Caco-2 (cell line): ENCODE measurements around the gene LPAR2. TPM values are rescaled to one million over a fixed set of nuclear protein-coding genes. Genes with fewer than 3 reads are reported as not detected.

Experiments
- BruUV-seq: library from RNA; stranded (reverse); fragments of 400-500 nt; replicated peaks from 2 replicates; lab custom pipeline; 2021; lab: Mats Ljungman, UMichigan
- CTCF ChIA-PET: fragments of 300-600 bp; sonication (Branson Sonifier 250); formaldehyde crosslinking; loops from one replicate; lab custom pipeline; 2022; ENCODE audit warnings: antibody characterized with exemption; lab: Charles Lee
- POLR2A ChIA-PET: fragments of 300-600 bp; sonication (Branson Sonifier 250); formaldehyde crosslinking; loops from one replicate; lab custom pipeline; 2022; ENCODE audit warnings: antibody characterized with exemption; lab: Charles Lee
- DNase-seq, 2 experiments: peaks; one replicate each; pipeline versions ENCODE4 v3.0.0 to v3.0.0-alpha.2; 2020 to 2022
- H3K27me3 ChIP-seq: replicated peaks from 2 replicates; pipeline ENCODE4 v1.6.0; 2011; ENCODE audit warnings: low read length; ENCODE audit not compliant: control insufficient read depth, insufficient read depth
- H3K36me3 ChIP-seq: 2 replicates; pipeline ENCODE4 v1.5.1; 2011; ENCODE audit warnings: low read length; ENCODE audit not compliant: control insufficient read depth, insufficient read depth
- H3K4me1 ChIP-seq: fragments of 250-450 bp; sonication (Bioruptor Pico); 2 replicates; pipeline ENCODE4 v1.5.1; 2020; ENCODE audit warnings: mild to moderate bottlenecking
- H3K4me3 ChIP-seq: 2 replicates; pipeline ENCODE4 v1.5.1; 2011; ENCODE audit warnings: low read depth, mild to moderate bottlenecking, control low read depth, low read length
- H3K9me3 ChIP-seq: fragments of 250-450 bp; sonication (Bioruptor Pico); 2 replicates; pipeline ENCODE4 v1.5.1; 2020; ENCODE audit warnings: mild to moderate bottlenecking, moderate library complexity
- H3K27ac Mint-ChIP-seq: one replicate; pipeline ENCODE4 v1.8.0; 2022; ENCODE audit warnings: mixed read lengths; ENCODE audit not compliant: unreplicated experiment
- H3K27me3 Mint-ChIP-seq: one replicate; pipeline ENCODE4 v1.8.0; 2022; ENCODE audit warnings: mixed read lengths; ENCODE audit not compliant: insufficient read depth, unreplicated experiment
- H3K36me3 Mint-ChIP-seq: one replicate; pipeline ENCODE4 v1.8.0; 2022; ENCODE audit warnings: mild to moderate bottlenecking, mixed read lengths; ENCODE audit not compliant: insufficient read depth, unreplicated experiment
- H3K4me1 Mint-ChIP-seq: one replicate; pipeline ENCODE4 v1.8.0; 2022; ENCODE audit warnings: low read depth, mixed read lengths; ENCODE audit not compliant: unreplicated experiment
- H3K4me3 Mint-ChIP-seq: one replicate; pipeline ENCODE4 v1.8.0; 2022; ENCODE audit warnings: mild to moderate bottlenecking, moderate library complexity, mixed read lengths; ENCODE audit not compliant: unreplicated experiment
- H3K9me3 Mint-ChIP-seq: one replicate; pipeline ENCODE4 v1.8.0; 2022; ENCODE audit warnings: mixed read lengths; ENCODE audit not compliant: unreplicated experiment
- intact Hi-C: fragments of 100-400 bp; cut with micrococcal nuclease; formaldehyde crosslinking; loops from one replicate; pipeline ENCODE4 v1.10.0; 2022; ENCODE audit not compliant: unreplicated experiment
- total RNA-seq: library from RNA; stranded (reverse); gene quantifications from 2 replicates; pipeline ENCODE4 v1.2.3, GENCODE V29; 2022
- TF ChIP-seq, protein P1 (sequence below), 2 experiments: fragments of 200-600 bp in 1 of 2; IDR thresholded peaks; 1 replicate in 1 of 2; 2 replicates in 1 of 2; pipeline versions ENCODE4 v1.5.1 to v1.8.0; 2011 to 2022; ENCODE audit warnings: antibody characterized with exemption in 1 of 2, control low read depth in 1 of 2, inconsistent platforms in 1 of 2, low read depth in 1 of 2, low read length in 1 of 2, mild to moderate bottlenecking in 1 of 2, moderate library complexity in 1 of 2; ENCODE audit not compliant: insufficient read depth in 1 of 2, severe bottlenecking in 1 of 2, unreplicated experiment in 1 of 2

LPAR2 gene
- total RNA-seq, 1 experiment from 2014 or later = 29.3 TPM

DNA sequence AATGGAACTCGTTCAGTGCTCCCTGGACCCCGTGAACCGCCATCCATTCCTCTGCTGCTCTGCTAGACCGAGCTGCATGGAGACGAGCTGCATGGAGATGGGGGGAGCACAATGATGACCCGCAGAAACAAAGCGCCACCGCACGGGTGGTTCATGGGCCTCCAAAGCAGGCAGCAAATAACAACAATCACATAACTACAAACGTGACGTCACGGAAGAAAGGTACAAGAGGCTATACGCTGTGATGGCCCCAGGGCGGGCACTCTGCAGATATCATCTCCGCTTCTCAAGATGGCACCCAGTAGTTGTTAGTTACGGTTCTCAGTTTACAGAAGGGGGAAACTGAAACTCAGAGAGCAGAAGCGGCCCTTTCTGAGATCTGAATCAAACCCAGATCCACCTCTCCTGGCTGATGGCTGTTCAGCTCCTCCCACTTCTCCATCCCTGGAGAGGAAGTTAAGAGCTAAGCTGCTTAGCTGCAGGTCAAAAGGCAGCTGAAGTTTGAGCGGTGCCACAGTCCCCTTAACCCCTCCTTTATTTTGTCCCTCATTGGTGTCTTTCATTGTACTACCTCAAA is 33.7 kb upstream of the LPAR2 start:
- H3K4me3 Mint-ChIP-seq = peak overlapping the region; percentile 82
- no peaks in the 10 kb centered on the region for H3K27me3 Mint-ChIP-seq
- no peaks in the 10 kb centered on the region for H3K9me3 Mint-ChIP-seq
- no peak overlapping the region for H3K4me3 ChIP-seq
- BruUV-seq = no TSS peak
- ChIA-PET CTCF (no interaction called here), POLR2A (no interaction called here)
- no peak for DNase-seq
- H3K4me1 ChIP-seq = no peaks in the 10 kb centered on the region
- H3K36me3 ChIP-seq = no peaks in the 10 kb centered on the region; the same call in 1 of the 2 replicates
- H3K27me3 ChIP-seq = no peaks in the 10 kb centered on the region
- H3K27ac Mint-ChIP-seq = no peak overlapping the region
- peaks cover 27% of the 10 kb centered on the region for H3K36me3 Mint-ChIP-seq
- H3K4me1 Mint-ChIP-seq = no peaks in the 10 kb centered on the region
- TF ChIP-seq, protein P1, sequence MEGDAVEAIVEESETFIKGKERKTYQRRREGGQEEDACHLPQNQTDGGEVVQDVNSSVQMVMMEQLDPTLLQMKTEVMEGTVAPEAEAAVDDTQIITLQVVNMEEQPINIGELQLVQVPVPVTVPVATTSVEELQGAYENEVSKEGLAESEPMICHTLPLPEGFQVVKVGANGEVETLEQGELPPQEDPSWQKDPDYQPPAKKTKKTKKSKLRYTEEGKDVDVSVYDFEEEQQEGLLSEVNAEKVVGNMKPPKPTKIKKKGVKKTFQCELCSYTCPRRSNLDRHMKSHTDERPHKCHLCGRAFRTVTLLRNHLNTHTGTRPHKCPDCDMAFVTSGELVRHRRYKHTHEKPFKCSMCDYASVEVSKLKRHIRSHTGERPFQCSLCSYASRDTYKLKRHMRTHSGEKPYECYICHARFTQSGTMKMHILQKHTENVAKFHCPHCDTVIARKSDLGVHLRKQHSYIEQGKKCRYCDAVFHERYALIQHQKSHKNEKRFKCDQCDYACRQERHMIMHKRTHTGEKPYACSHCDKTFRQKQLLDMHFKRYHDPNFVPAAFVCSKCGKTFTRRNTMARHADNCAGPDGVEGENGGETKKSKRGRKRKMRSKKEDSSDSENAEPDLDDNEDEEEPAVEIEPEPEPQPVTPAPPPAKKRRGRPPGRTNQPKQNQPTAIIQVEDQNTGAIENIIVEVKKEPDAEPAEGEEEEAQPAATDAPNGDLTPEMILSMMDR (IDR thresholded peaks at IDR 0.05; ENCODE audit: insufficient read depth in 1 of 2, low read depth in 1 of 2, low read length in 1 of 2, severe bottlenecking in 1 of 2, unreplicated experiment in 1 of 2) = no peak
- H3K9me3 ChIP-seq = no peaks in the 10 kb centered on the region
- intact Hi-C loops = loop anchor here (2.0 to 10.0 kb wide), 2 partner anchors 35 to 203 kb away; partner anchors contain the start of gene ZNF253

DNA sequence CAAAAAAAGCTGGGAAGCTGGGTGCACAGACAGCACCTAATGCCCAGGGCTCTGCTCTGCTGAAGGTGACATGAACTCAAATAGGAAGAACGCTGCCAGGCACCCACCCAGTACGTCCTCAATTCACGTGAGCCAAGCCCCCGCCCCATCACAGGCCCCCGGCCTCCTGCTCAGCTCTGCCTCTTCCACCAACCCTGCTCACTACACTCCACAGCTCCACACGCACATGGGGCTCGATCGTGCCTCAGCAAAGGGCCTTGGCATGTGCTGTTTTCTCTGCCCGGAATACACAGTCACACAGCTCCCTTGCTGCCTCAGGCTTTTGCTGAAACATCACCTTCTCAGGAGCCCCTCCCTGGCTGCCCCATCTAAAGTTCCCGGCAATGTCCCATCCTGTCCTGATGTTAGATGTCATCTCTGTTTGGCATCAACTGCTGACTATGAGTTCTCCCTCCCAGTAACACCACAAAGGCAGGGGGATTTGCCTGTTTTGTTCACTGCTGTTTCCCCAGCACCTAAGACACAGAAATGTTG is 33.2 kb upstream of the LPAR2 start:
- Histone ChIP-seq H3K27me3 (no peaks in the 10 kb centered on the region), H3K9me3 (no peaks in the 10 kb centered on the region), H3K36me3 (no peaks in the 10 kb centered on the region; the same call in none of the 2 replicates), H3K4me3 (no peak overlapping the region), H3K4me1 (no peaks in the 10 kb centered on the region)
- POLR2A ChIA-PET = no interaction called here
- no peaks in the 10 kb centered on the region for H3K9me3 Mint-ChIP-seq
- DNase-seq = no peak
- no TSS peak for BruUV-seq
- TF ChIP-seq, protein P1 (IDR thresholded peaks at IDR 0.05; ENCODE audit: insufficient read depth in 1 of 2, low read depth in 1 of 2, low read length in 1 of 2, severe bottlenecking in 1 of 2, unreplicated experiment in 1 of 2) = no peak
- CTCF ChIA-PET = no interaction called here
- no peaks in the 10 kb centered on the region for H3K4me1 Mint-ChIP-seq
- intact Hi-C loops = loop anchor here (10.0 kb wide), 1 partner anchor 204 kb away; the partner anchor contains the start of gene ZNF253
- peak overlapping the region; percentile 82 for H3K4me3 Mint-ChIP-seq
- no peak overlapping the region for H3K27ac Mint-ChIP-seq
- H3K27me3 Mint-ChIP-seq = no peaks in the 10 kb centered on the region
- H3K36me3 Mint-ChIP-seq = peaks cover 29% of the 10 kb centered on the region

DNA sequence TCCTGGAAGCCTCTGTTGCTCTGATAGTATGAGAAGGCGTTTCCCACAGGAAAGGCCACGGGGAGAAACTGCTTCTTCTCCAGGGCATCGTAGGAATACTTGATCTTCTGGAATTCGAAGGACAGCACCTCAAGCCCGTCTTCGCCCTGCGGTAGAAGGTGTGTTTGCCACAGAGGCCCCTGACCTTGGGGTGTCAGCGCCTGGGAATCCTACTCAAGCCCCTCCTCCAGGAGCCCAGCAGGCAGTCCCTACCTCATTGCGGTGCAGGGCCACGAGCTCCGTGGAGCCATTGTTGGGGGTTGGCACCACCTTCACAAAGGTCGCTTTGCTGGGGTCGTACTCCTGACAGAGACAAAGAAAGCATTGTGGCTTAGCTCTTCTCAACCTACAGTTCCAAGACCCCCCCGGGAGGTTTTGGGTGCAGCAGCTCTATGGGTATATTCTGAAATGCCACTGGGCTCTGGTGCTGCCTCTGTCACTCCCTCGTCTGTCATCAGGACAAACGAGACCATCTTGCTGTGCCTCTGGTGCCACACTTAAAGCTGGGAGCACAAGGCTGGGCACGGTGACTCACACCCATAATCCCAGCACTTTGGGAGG is 31.7 kb upstream of the LPAR2 start:
- H3K4me3 Mint-ChIP-seq = no peak overlapping the region
- no peak overlapping the region for H3K27ac Mint-ChIP-seq
- POLR2A ChIA-PET = no interaction called here
- no peak overlapping the region for H3K4me3 ChIP-seq
- no TSS peak for BruUV-seq
- peaks cover 2% of the 10 kb centered on the region for H3K36me3 ChIP-seq
- TF ChIP-seq, protein P1 (IDR thresholded peaks at IDR 0.05; ENCODE audit: insufficient read depth in 1 of 2, low read depth in 1 of 2, low read length in 1 of 2, severe bottlenecking in 1 of 2, unreplicated experiment in 1 of 2) = no peak
- CTCF ChIA-PET = no interaction called here
- peaks cover 35% of the 10 kb centered on the region for H3K36me3 Mint-ChIP-seq
- H3K4me1 Mint-ChIP-seq = no peaks in the 10 kb centered on the region
- no peaks in the 10 kb centered on the region for H3K9me3 ChIP-seq
- H3K9me3 Mint-ChIP-seq = no peaks in the 10 kb centered on the region
- H3K27me3 Mint-ChIP-seq = no peaks in the 10 kb centered on the region
- intact Hi-C loops = loop anchor here (10.0 kb wide), 1 partner anchor 205 kb away; the partner anchor contains the start of gene ZNF253
- H3K27me3 ChIP-seq = no peaks in the 10 kb centered on the region
- H3K4me1 ChIP-seq = no peaks in the 10 kb centered on the region
- no peak for DNase-seq
